ENCODE measurements around the gene BMPR2. TPM values are rescaled to one million over a fixed set of nuclear protein-coding genes. Genes with fewer than 3 reads are reported as not detected.

The BMPR2 gene
- total and polyA plus RNA-seq, 2 donors (not counting 1 experiment from before 2014, with no cell fraction given) = 3.1 to 24.6 TPM

GRCh38 chr2:202588647-202589581 is 212.8 kb downstream of the BMPR2 start:
- 46% methylated on average over 16 of the region's 17 CpGs for WGBS (ENCODE audit: insufficient coverage)
- peak overlapping the region; percentile 50 for H3K4me3 Mint-ChIP-seq

More at GRCh38 chr2:202588647-202589581, 212.8 kb downstream of the BMPR2 start:
- Histone ChIP-seq H3K4me2 (replicated peaks; ENCODE audit: low read depth, low read length, poor library complexity, severe bottlenecking) (peak overlapping the region; percentile 64), H3K79me2 (ENCODE audit: control insufficient read depth, insufficient read depth, low read length) (peaks cover 8% of the 10 kb centered on the region), H3K4me1 (ENCODE audit: control insufficient read depth in 2 of 2, insufficient read depth in 2 of 2, low read length in 2 of 2) (peaks cover 9 to 12% of the 10 kb centered on the region in 2 donors), H3K27ac (ENCODE audit: low read length in 2 of 2) (no peak overlapping the region), H3K9ac (ENCODE audit: low read length) (peak overlapping the region; percentile 13), H3K27me3 (replicated peaks in 1 of 4; ENCODE audit: control extremely low read depth in 1 of 4, control insufficient read depth in 3 of 4, insufficient read depth in 4 of 4, low read length in 3 of 4) (no peaks in the 10 kb centered on the region), H3K4me3 (ENCODE audit: control extremely low read depth in 1 of 5, extremely low read depth in 1 of 5, insufficient read depth in 1 of 5, low read depth in 2 of 5, low read length in 4 of 5) (peak overlapping the region in 1 of 5 experiments; percentile 21), H3K36me3 (replicated peaks in 1 of 2; ENCODE audit: control extremely low read depth in 1 of 2, control insufficient read depth in 1 of 2, extremely low read depth in 1 of 2, insufficient read depth in 2 of 2, low read length in 1 of 2) (no peaks in the 10 kb centered on the region), H2AFZ (ENCODE audit: insufficient read depth, low read depth, low read length, poor library complexity, severe bottlenecking) (peak overlapping the region; percentile 88), H3K9me3 (ENCODE audit: control extremely low read depth in 1 of 3, control insufficient read depth in 2 of 3, insufficient read depth in 1 of 3, low read length in 2 of 3) (peaks cover 0 to 3% (median 2%) of the 10 kb centered on the region in 3 donors), H4K20me1 (ENCODE audit: control insufficient read depth, insufficient read depth, low read length, poor library complexity, severe bottlenecking) (no peaks in the 10 kb centered on the region)
- no peaks in the 10 kb centered on the region for H3K9me3 Mint-ChIP-seq (ENCODE audit: insufficient read depth)
- peak overlapping the region; percentile 43 for H3K27ac Mint-ChIP-seq
- DNase-seq (peak; percentile 85), ATAC-seq (ENCODE audit: low read depth) (peak; percentile 99)
- CTCF ChIA-PET = interaction anchor here (0.6 to 6.7 kb wide), 53 partner anchors 9 to 648 kb away, joined by 3 to 103 read pairs (median 4); partner anchors contain the start of genes FAM117B and ICA1L
- POLR2A ChIA-PET = interaction anchor here (0.7 to 2.1 kb wide), 4 partner anchors 15 to 308 kb away, joined by 3 to 12 read pairs (median 4); partner anchors contain the start of gene FAM117B
- no peak for TF ChIP-seq EZH2 (IDR thresholded peaks at IDR 0.05; ENCODE audit: borderline replicate concordance, insufficient read depth, low read depth, low read length, poor library complexity, severe bottlenecking)
- TF ChIP-seq, protein P1, sequence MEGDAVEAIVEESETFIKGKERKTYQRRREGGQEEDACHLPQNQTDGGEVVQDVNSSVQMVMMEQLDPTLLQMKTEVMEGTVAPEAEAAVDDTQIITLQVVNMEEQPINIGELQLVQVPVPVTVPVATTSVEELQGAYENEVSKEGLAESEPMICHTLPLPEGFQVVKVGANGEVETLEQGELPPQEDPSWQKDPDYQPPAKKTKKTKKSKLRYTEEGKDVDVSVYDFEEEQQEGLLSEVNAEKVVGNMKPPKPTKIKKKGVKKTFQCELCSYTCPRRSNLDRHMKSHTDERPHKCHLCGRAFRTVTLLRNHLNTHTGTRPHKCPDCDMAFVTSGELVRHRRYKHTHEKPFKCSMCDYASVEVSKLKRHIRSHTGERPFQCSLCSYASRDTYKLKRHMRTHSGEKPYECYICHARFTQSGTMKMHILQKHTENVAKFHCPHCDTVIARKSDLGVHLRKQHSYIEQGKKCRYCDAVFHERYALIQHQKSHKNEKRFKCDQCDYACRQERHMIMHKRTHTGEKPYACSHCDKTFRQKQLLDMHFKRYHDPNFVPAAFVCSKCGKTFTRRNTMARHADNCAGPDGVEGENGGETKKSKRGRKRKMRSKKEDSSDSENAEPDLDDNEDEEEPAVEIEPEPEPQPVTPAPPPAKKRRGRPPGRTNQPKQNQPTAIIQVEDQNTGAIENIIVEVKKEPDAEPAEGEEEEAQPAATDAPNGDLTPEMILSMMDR (IDR thresholded peaks at IDR 0.05) = peak; percentile 86
- peaks cover 24% of the 10 kb centered on the region for H3K4me1 Mint-ChIP-seq
- no peaks in the 10 kb centered on the region for H3K27me3 Mint-ChIP-seq
- intact Hi-C loops (cut with micrococcal nuclease) = loop anchor here (1.0 to 5.0 kb wide), 5 partner anchors 45 to 323 kb away; partner anchors contain the start of genes CARF, FAM117B and WDR12
